Embryonic facial prominence (tissue), 1 donor: ENCODE data around the gene CFAP54.

Experiments
- DNase-seq: peaks from one replicate; pipeline ENCODE4 v3.0.0-alpha.2; 2016; ENCODE audit errors: extremely low spot score

Gene CFAP54

DNA sequence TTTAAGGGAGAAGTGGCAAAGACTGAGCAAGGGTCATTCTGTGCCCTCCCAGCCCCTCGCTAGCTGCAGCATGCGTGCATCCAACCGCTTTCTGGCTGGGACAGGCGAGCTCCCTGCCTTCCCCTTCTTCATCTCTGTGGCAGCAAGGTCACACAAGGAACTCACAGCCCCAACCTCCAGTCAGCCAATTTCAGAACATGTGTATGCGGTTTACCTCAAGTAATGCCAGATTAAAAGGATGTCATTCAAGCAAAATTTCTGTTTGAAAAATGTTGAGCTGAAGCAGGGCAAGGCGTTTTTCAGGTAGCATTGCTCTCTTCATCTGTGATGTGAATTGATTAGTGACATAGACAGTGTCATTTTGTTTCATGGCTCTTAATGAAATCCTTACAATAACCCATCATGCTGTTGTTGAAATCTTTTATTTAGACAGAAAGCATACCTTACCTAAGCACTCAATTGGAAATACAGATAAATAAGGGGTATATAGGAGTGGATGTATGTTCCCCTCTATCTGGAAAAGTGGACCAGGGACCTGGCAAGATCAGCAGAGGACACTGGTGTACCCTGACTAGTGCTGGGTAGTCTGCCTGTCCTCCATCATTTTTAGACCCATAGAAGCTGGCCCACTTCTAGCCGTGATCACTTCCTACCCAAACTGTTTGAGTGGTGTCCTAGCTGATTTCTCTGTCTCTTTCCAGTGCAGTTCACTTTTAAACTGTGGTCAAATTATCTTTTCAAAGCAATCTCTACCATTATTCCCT lies 334.9 kb downstream of the CFAP54 start:
- DNase-seq = no peak

DNA sequence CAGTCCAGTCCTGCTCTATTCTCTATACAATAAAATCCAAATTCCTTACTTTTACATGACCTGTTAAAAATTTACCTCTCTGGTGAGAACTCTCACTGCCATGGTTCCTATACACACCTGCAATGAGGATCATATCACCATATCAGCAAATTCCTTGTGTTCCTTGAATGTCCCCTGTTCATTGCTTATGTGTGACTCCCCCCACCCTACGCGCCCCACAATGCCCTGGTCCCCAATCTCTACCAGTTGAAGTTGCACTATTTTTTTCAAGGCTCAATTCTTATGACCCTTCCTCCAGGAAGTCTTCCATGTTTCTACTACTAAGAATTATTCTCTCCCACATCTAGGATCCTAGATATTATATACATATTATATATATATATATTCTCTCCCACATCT lies 335.5 kb downstream of the CFAP54 start:
- DNase-seq = no peak

DNA sequence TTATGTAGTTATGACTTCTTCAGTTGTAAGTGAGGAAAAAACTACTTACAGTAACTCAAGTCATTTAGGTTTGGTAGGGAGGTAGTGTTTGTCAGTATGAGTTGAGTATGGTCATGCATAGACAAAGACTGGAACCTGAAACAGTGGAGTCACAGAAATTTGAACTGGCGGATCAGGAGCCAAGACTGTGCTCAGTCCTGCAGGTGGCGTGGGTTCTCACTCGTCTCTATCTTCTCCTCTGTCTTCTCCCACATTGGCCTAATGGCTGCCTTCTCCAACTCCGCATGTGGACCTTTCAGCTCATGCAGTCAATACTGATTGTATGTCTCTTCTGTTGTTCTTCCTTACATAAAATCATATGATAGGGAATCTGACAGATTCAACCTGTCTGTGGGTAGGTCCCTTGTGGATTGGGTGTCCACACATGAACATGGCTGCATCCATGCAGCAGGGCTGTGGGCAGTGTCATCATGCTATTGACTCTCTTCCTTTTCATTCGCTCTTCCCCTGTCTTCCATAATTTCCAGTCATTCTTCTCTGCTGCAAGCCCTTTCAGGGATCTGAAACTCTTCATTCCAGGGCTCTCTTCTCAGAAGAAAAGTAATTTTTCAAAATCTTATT lies 338.9 kb downstream of the CFAP54 start:
- no peak for DNase-seq

DNA sequence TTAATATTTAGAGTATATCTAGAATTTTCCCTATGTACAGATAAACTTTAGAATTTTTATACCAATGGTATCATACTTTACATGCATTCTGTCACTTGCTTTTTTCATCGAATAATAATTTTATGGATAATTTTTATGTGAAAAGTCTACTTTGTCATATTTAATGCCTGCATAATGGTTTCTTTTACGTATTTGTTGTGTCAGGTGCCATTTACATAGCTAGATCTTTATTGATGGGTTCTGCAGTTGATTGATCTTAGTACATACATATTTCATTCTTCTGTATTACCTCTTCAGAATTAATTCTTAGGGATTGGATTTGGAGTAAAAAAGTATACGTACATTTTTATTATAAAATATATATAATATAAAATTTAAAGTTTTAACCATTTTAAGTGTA lies 340.0 kb downstream of the CFAP54 start:
- DNase-seq = no peak

DNA sequence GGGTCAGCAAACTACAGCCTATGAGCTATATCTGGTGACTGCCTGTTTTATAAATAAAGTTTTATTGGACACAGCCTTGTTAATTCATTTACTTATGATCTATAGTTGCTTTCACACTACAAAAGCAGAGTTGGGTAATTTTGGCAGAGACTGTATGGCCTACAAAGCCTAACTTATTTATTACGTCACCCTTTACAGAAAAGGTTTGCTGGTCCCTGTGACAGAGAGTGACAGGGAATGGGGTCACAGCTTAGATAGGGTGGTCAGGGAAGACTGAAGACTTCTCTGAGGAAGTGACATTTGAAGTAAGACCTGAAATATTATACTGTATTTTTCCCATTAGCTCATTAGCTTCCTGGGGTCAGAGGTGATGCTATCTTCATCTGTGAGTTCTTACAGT lies 342.0 kb downstream of the CFAP54 start:
- DNase-seq = no peak

DNA sequence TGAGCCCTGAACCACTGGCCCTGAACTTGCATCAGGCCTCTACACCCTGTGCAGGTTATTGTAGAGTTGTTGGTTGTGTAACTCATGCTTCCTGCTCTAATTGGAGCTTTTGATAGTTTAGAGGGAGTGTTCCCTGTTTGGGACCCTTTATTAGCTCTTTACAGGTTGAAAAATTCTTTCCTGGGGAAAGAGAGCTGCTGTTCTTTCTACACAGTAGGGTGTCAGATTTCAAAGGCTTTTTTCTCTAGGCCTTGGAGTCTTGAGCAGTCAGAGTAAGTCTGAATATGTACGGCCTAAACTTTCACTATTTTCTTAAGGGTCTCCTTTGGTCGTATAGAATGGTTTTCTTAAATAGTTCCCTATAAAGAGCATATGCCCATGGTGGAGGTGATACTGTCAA lies 356.9 kb downstream of the CFAP54 start:
- no peak for DNase-seq

DNA sequence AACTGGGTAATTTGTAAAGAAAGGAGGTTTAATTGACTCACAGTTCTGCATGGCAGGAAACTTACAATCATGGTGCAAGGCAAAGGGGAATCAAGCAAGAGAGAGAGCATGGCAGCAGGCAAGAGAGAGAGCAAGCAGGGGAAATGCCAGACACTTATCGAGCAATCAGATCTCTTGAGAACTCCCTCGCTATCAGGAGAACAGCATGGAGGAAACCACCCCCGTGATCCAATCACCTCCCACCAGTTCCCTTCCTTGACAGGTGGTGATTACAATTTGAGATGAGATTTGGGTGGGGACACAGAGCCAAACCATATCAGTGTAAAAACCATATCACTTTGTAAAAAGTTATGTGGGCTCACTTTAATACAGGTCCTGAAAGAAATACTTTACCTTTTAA lies 361.3 kb downstream of the CFAP54 start:
- DNase-seq = no peak

DNA sequence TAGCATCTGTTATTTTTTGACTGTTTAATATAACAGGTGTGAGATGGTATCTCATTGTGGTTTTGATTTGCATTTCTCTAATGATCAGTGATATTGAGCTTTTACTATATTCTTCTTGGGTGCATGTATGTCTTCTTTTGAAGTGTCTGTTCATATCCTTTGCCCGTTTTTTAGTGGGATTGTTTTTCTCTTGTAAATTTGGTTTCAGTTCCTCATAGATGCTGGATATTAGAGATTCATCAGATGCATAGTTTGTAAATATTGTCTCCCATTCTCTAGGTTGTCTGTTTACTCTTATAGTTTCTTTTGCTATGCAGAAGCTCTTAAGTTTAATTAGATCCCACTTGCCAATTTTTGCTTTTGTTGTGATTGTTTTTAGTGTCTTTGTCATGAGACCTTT lies 368.8 kb downstream of the CFAP54 start:
- no peak for DNase-seq

DNA sequence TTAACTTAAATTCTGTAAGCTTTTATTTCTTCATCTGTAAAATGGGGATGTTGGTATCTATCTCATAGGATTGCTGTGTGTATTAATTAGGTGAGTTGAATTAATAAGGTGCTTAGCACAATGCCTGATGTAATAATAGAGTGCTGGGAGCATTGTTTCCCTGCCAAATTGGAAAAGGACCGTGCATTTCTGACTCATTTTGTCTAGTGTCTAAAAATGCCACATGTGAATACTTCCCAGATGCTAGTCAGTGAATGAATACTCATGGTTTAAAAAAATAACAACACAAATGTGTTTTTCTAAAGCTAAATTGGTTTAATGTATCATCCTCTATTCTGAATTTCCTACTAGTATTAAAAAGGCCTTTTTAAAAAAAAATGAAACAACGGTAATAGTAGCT lies 372.3 kb downstream of the CFAP54 start:
- DNase-seq = no peak

DNA sequence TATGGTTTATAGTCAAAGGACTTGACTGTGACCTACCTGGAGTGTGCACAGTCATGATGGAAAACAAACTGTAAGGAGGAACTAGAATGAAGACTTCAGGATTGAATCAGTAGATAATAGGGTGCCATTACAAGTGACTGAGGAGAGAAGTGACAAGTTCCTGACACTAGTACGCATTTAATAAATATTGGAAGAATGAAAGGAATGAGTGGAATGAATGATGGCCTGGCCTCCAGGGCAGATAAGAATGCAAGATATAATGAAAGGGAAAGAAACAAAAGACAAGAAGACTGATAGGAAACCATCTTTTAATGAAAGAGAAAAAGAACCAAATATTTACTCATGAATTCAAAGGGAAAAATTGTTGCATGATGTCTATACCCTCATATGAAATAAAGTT lies 372.9 kb downstream of the CFAP54 start:
- DNase-seq = no peak

DNA sequence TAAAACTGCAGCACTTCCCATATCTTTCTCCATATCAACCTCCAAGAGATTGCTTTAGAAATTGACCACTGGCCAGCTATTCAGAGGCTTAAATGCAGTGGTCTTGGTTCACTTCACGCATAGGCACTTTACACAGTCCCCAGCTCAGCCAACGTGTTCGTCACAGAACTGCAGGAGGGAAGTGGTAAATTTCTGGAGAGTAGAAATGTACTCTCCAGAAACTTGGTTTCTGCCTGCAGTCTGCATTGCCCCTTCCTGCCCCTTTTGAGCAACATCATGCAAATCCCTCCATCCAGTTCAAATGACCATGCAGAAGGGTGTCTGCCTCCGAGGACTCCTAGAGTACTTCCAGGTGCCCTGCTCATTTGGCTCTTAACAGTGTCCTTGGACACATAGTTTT lies 375.0 kb downstream of the CFAP54 start:
- DNase-seq = no peak

DNA sequence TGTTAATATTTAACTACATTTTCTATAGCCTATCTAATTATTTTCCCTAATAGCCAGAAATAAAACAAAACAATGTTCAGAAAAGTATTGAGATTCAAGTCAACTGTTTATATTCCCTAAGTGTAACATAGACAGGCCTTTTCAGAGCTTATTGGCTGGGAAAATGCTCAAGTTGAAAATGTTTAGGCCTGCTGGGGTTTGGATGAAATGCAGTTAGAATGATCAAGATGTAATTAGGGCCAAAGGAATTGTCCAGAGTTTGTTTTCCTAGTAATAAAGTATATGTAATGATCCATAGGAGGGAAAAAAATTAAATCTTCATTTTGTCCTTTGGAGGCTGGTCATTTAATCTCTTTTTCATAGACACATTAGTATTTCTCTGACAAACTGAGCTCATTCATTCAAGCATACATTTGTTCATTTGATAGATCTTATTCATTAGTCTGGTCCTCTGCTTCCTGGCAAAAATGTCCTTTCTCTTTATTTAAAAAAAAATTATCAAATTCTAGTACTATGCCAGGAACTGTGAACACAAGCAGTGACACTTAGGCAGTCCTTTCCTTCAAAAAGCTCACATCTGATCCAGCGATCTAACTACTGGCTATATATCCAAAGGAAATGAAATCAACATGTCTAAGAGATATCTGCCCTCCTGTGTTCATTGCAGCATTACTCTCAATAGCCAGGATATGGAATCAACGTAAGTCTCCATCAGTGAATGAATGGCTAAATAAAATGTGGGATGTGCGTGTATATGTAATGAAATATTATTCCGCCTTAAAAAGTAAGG lies 377.6 kb downstream of the CFAP54 start:
- no peak for DNase-seq

DNA sequence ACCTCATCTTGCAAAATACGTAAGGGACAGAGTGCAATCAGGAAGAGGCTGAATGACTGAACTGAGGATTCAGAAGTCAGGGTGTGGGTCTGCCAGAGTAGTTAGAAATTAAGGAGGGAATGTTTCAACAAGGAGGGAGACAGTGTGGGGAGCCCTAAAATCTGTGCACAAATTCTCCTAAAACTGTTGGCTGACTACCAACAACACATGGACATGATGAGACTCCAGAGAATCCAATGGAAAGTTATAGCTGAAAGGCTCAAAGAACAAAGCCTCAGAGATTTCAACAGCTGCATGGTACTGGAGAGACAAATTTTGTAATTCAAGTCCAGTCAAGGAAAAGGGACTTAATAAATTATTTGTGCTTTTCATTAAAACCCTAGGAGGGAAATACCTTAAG lies 381.6 kb downstream of the CFAP54 start:
- no peak for DNase-seq

DNA sequence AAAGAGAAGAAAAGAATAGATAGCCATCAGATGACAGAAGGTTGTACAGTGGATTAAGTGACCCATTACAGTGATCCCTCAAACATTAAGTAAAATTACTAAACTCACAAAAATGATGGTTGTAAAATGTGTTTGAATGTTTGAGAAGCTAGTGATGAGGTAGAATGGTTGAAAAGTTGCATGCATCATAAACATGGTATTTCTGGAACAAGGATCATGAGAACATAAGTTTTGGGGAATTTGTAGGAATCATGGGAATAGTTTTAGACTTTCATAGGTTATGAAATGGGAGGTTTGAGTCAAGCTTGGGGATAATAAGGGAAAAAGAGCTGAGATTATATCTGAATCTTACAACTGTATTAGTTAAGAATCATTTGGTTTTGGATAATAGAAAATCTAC lies 383.6 kb downstream of the CFAP54 start:
- no peak for DNase-seq

DNA sequence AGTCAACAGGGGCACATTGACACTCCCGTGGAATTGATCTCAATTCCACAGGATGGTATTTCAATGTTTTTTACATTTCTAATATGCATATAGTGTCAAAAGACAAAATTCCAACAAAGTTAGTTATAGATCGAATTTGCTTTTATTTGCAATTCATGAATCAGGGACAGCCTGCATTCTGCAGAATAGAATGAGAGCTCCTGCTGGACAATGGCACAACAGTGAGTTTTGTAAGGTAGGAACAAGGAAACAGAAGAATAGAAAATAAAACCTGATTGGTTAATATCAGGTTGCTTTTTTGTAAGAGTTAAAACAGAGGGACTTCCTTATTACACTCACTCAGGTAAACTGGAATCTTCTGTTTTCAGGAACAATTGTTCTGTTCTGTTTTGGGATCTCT lies 384.8 kb downstream of the CFAP54 start:
- DNase-seq = no peak

DNA sequence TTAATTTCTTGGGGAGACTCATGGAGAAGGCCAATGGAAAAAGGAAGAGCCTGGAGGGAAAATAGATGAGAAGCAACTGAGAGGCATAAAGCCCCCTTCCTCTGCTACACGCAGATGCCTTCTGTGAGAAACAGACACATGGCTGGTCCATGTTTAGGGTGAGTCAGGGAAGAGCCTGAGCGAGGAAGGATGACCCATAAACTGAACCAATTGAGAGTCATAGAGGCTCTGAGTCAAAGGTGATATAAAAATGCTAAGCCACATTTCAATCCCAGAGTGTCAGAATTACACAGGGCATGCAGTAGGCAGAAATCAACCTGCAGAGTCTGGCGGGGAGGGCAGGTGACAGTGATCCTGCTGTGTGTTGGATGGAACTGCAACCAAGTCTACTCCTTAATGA lies 387.6 kb downstream of the CFAP54 start:
- DNase-seq = no peak

DNA sequence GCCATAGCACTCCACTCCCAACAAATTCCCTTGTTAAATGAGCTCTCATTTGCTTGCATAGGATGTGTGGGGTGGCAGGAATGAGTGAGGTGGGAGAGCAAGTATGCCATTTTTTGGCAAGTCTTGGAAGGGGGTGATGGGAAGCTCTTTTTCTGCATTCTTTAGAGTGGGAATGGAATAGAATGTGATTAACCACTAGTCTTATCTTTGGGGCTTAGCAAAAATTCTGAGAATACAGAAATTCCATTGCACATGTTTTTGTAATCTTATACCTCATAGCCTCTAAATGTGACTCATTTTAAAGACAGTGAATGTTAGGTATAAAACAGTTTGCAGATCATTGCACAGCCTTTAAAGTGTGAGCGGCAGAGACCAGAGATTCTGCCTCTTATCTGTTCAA lies 389.3 kb downstream of the CFAP54 start:
- DNase-seq = no peak

DNA sequence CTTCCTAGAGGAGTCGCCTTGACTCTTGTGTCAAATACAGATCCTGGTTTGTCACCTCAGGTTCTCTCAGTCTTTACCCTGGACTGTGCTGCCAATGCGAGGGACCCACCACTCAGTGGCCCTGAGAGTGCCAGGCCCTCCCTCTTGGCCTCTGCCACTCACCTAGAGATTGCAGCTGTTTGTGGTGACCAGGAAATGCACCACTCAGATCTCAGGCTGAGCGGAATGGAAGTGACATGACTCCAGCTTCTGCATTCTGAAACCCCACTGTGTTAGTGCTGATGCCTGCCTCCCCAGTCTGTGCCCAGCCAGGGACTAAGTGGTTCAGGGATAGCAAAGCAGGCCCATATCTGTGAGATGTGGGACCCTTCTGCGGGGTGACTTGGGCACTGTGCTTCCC lies 389.9 kb downstream of the CFAP54 start:
- DNase-seq = no peak

DNA sequence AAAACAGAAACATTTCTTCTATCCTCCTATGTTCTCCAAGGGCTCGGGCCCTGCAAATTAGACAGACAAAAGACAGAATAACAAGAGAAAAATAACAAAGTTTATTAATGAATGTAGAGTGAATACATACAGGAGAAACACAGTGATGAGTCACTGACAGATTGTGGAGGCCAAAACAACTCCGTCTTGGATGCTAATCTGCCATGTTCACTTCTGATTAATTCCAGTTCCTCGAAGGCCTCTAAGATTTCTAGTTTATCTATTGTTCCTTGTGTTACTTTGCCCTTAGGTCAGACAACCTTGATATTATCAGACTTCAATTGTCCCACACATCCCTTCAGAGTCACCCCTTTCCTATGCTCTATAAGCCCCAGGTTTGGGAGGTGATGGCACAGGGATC lies 390.8 kb downstream of the CFAP54 start:
- DNase-seq = no peak

DNA sequence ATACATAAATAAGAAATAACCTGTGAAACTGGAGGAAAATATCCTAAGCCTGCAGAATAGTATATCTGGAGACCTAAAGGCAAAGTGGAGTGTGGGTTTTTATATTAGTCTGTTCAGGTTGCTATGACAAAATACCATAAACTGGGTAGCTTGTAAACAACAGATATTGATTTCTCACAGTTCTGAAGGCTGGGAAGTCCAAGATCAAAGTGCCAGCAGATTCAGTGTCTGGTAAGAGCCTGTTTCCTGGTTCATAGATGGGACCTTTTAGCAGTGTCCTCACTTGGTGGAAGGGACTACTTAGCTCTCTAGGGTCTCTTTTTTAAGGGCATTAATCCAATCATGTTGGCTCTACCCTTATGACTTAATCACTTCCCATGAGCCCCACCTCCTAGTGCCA lies 392.2 kb downstream of the CFAP54 start:
- DNase-seq = no peak

DNA sequence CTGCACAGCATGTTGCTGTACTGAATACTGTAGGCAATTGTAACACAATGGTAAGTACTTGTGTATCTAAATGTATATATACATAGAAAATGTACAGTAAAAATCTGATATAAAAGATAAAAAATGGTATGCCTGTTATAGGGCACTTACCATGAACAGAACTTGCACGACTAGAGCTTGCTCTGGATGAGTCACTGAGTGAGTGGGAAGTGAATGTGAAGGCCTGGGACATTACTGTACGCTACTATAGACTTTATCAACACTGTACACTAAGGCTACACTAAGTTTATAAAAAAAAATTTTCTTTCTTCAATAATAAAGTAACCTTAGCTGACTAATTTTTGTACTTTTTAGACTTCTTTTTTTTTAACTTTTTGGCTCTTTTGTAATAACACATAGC lies 393.5 kb downstream of the CFAP54 start:
- DNase-seq = no peak

DNA sequence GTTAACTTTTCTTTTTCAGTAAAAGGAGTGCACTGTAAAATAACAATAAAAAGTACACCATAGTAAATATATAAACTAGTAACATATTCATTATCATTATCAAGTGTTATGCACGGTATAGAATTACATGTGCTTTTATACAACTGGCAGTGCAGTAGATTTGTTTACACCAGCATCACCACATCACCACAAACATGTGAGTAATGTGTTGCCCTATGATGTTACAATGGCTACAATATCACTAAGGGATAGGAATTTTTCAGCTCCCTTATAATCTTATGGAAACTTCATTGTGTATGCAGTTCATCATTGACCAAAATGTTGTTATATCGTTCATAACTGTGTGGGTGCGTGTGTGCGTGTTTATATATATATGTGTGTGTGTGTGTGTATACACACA lies 394.2 kb downstream of the CFAP54 start:
- DNase-seq = no peak
